Measurements from ENCODE around the gene MALL.

DNA sequence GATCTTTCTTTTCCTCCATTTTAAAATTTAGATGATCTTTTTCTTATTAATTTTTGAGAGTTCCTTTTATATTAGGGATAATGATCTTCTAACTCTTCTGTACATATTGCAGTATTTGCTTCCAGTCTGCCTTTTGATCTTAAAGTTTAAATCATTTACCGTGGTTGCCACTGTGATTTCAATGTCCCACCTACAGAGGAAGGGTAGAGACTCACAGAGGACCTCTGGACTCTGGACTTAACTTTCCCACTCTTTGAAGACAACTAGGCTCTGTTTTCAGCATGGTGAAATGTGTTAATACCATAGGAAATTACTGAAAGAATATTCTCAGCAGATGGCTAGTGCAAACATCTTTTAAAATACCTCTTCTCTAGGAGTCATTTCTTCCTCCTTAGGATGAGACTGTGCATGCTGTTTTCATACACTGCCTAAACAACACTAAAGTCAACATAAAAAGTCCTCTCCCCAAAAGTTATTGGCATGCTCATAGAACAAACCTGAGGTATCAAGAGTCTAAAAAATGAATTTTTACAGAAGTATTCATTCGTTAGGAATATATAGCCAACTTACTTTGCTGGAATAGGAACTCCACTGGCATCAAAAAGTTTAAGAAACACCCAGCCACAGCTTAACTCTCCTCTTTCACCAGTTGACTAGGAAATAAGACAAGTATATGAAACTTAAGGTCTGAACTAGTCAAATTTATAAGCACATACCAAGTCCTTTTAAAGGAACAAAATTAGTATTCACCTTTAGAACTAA is 30.7 kb upstream of the MALL start:
- TF ChIP-seq, protein P1, sequence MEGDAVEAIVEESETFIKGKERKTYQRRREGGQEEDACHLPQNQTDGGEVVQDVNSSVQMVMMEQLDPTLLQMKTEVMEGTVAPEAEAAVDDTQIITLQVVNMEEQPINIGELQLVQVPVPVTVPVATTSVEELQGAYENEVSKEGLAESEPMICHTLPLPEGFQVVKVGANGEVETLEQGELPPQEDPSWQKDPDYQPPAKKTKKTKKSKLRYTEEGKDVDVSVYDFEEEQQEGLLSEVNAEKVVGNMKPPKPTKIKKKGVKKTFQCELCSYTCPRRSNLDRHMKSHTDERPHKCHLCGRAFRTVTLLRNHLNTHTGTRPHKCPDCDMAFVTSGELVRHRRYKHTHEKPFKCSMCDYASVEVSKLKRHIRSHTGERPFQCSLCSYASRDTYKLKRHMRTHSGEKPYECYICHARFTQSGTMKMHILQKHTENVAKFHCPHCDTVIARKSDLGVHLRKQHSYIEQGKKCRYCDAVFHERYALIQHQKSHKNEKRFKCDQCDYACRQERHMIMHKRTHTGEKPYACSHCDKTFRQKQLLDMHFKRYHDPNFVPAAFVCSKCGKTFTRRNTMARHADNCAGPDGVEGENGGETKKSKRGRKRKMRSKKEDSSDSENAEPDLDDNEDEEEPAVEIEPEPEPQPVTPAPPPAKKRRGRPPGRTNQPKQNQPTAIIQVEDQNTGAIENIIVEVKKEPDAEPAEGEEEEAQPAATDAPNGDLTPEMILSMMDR (IDR thresholded peaks at IDR 0.05) = no peak
- TF ChIP-seq POLR2AphosphoS5 (IDR thresholded peaks at IDR 0.05) = no peak

Data from prostate gland (tissue), 2 donors.